ENCODE measurements around the gene VTI1A. TPM values are rescaled to one million over a fixed set of nuclear protein-coding genes. Genes with fewer than 3 reads are reported as not detected.
A peak's percentile ranks its signal among the peaks of the same experiment; 100 is the strongest.

The VTI1A gene
- total and polyA plus RNA-seq, 9 of the 15 experiments (the other 6 are each of a cell fraction or from before 2014, with no cell fraction given): 9.3 to 21.4 (median 16.0) TPM

DNA sequence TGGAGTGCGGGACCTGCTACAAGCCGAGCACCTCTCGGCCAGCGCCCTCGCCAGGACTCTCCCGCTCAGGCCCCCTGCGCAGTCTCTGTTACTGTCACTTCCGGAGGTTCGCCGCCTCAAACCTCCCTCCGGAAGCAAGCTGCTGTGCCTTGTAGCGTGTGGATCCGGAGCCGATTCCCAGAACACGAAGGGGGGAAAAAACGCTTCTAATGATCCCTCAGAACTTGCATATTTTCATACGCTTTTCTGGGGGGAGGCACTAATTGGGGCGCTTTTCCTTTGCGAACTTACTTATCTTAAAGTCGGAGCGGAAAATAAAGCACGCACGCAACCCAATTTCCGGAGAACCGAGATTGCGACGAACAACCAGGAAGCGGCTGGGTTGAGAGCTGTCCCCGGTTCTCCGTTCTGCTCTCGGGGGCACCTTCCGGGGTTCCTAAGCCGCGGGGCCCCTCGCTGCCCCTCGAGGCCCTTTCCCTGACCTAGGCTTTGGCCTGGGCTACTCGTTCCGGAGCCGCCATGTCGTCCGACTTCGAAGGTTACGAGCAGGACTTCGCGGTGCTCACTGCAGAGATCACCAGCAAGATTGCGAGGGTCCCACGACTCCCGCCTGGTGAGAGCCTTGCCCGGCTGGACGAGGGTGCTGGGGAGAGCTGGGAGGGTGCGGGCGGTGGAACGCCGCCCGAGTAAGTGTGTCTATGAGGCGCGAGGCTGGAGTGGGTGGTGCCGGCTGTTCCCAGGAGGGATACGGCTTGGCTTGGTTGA, at the start of gene VTI1A, which contains the start of gene ZDHHC6 (continued):
- TF ChIP-seq, protein P1, sequence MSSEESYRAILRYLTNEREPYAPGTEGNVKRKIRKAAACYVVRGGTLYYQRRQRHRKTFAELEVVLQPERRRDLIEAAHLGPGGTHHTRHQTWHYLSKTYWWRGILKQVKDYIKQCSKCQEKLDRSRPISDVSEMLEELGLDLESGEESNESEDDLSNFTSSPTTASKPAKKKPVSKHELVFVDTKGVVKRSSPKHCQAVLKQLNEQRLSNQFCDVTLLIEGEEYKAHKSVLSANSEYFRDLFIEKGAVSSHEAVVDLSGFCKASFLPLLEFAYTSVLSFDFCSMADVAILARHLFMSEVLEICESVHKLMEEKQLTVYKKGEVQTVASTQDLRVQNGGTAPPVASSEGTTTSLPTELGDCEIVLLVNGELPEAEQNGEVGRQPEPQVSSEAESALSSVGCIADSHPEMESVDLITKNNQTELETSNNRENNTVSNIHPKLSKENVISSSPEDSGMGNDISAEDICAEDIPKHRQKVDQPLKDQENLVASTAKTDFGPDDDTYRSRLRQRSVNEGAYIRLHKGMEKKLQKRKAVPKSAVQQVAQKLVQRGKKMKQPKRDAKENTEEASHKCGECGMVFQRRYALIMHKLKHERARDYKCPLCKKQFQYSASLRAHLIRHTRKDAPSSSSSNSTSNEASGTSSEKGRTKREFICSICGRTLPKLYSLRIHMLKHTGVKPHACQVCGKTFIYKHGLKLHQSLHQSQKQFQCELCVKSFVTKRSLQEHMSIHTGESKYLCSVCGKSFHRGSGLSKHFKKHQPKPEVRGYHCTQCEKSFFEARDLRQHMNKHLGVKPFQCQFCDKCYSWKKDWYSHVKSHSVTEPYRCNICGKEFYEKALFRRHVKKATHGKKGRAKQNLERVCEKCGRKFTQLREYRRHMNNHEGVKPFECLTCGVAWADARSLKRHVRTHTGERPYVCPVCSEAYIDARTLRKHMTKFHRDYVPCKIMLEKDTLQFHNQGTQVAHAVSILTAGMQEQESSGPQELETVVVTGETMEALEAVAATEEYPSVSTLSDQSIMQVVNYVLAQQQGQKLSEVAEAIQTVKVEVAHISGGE (CRISPR knock-in tag; IDR thresholded peaks at IDR 0.05): peak; percentile 97 to 99 (median 99)
- TF ChIP-seq MIER1 (IDR thresholded peaks at IDR 0.05; ENCODE audit: low read depth): no peak
- TF ChIP-seq, protein P2, sequence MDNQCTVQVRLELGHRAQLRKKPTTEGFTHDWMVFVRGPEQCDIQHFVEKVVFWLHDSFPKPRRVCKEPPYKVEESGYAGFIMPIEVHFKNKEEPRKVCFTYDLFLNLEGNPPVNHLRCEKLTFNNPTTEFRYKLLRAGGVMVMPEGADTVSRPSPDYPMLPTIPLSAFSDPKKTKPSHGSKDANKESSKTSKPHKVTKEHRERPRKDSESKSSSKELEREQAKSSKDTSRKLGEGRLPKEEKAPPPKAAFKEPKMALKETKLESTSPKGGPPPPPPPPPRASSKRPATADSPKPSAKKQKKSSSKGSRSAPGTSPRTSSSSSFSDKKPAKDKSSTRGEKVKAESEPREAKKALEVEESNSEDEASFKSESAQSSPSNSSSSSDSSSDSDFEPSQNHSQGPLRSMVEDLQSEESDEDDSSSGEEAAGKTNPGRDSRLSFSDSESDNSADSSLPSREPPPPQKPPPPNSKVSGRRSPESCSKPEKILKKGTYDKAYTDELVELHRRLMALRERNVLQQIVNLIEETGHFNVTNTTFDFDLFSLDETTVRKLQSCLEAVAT (IDR thresholded peaks at IDR 0.05): no peak
- TF ChIP-seq ZNF589 (CRISPR knock-in tag; IDR thresholded peaks at IDR 0.05; ENCODE audit: low read depth): no peak
- TF ChIP-seq SMARCB1 (IDR thresholded peaks at IDR 0.05; ENCODE audit: insufficient read length, low read depth): no peak
- no peak; the same call in 1 of the 2 replicates for TF ChIP-seq ZNF311 (CRISPR knock-in tag; IDR thresholded peaks at IDR 0.05)
- peak; percentile 50; the same call in 1 of the 2 replicates for TF ChIP-seq CTBP1 (IDR thresholded peaks at IDR 0.05; ENCODE audit: borderline replicate concordance)
- TF ChIP-seq SMARCE1 (IDR thresholded peaks at IDR 0.05): no peak
- TF ChIP-seq PHF20 (IDR thresholded peaks at IDR 0.05; ENCODE audit: partially characterized antibody): peak; percentile 96
- TF ChIP-seq, protein P3, sequence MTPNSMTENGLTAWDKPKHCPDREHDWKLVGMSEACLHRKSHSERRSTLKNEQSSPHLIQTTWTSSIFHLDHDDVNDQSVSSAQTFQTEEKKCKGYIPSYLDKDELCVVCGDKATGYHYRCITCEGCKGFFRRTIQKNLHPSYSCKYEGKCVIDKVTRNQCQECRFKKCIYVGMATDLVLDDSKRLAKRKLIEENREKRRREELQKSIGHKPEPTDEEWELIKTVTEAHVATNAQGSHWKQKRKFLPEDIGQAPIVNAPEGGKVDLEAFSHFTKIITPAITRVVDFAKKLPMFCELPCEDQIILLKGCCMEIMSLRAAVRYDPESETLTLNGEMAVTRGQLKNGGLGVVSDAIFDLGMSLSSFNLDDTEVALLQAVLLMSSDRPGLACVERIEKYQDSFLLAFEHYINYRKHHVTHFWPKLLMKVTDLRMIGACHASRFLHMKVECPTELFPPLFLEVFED (CRISPR knock-in tag; conservative IDR thresholded peaks at IDR 0.05): no peak
- TF ChIP-seq HOXB6 (CRISPR knock-in tag; IDR thresholded peaks at IDR 0.05; ENCODE audit: borderline replicate concordance): no peak
- peak; percentile 76 for TF ChIP-seq KAT8 (IDR thresholded peaks at IDR 0.05; ENCODE audit: low read depth)
- no peak for TF ChIP-seq FOXA1 (IDR thresholded peaks at IDR 0.05; ENCODE audit: borderline replicate concordance)
- TF ChIP-seq POLR3A (IDR thresholded peaks at IDR 0.05; ENCODE audit: borderline replicate concordance, extremely low read depth, insufficient read depth, insufficient read length): no peak
- TF ChIP-seq CTCF (IDR thresholded peaks at IDR 0.05 in 2 of 3, conservative IDR thresholded peaks at IDR 0.05 in 1 of 3; ENCODE audit: insufficient read depth in 2 of 3, low read depth in 1 of 3, low read length in 3 of 3): peak; percentile 32 to 37 (median 36); a peak in 2 of 6 replicates
- TF ChIP-seq TCF3 (CRISPR knock-in tag; IDR thresholded peaks at IDR 0.05): no peak
- TF ChIP-seq, protein P4, sequence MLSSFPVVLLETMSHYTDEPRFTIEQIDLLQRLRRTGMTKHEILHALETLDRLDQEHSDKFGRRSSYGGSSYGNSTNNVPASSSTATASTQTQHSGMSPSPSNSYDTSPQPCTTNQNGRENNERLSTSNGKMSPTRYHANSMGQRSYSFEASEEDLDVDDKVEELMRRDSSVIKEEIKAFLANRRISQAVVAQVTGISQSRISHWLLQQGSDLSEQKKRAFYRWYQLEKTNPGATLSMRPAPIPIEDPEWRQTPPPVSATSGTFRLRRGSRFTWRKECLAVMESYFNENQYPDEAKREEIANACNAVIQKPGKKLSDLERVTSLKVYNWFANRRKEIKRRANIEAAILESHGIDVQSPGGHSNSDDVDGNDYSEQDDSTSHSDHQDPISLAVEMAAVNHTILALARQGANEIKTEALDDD (IDR thresholded peaks at IDR 0.05): no peak
- TF ChIP-seq ZNF253 (CRISPR knock-in tag; conservative IDR thresholded peaks at IDR 0.05): no peak

All from K562 (cell line).